AG04450 (cell line): ENCODE data around the gene HLTF. TPM values are rescaled to one million over a fixed set of nuclear protein-coding genes. Genes with fewer than 3 reads are reported as not detected.

Source experiments
- CTCF ChIA-PET: fragments of 300-600, 350-600 bp; formaldehyde crosslinking; extraction: SDS; loops from one replicate; lab custom pipeline; 2022; ENCODE audit warnings: antibody characterized with exemption, inconsistent platforms; lab: Charles Lee
- POLR2A ChIA-PET: fragments of 350-600 bp; formaldehyde crosslinking; extraction: SDS; loops from one replicate; lab custom pipeline; 2021; ENCODE audit warnings: antibody characterized with exemption, inconsistent platforms; lab: Yijun Ruan, JAX
- DNase-seq: peaks from one replicate; pipeline ENCODE4 v3.0.0-alpha.2; 2011; ENCODE audit warnings: low read depth, low spot score
- H3K27ac ChIP-seq: one replicate; pipeline ENCODE4 v1.5.1; 2012; ENCODE audit warnings: low read depth, low read length, control low read depth
- H3K27me3 ChIP-seq: one replicate; pipeline ENCODE4 v1.6.0; 2012; ENCODE audit warnings: low read length; ENCODE audit not compliant: control insufficient read depth, insufficient read depth
- H3K4me3 ChIP-seq: 2 replicates; pipeline ENCODE4 v1.5.1; 2011; ENCODE audit warnings: mild to moderate bottlenecking, low read depth, low read length, control low read depth
- H3K9me3 ChIP-seq: 2 replicates; pipeline ENCODE4 v1.5.1; 2012; ENCODE audit warnings: low read length; ENCODE audit not compliant: control insufficient read depth, insufficient read depth
- CTCF ChIP-seq: IDR thresholded peaks from 2 replicates; pipeline ENCODE4 v1.5.1; 2011; ENCODE audit warnings: low read depth, low read length, control low read depth, inconsistent platforms
- polyA plus RNA-seq: library from polyadenylated mRNA; depleted of rRNA; stranded (reverse); fragments of >200 nt; gene quantifications from 2 replicates; pipeline ENCODE4 v1.2.3, GENCODE V29; 2011

The HLTF gene
- polyA plus RNA-seq, 1 experiment, result 30.5 TPM

- H3K4me3 ChIP-seq, result no peak overlapping the region
- H3K27me3 ChIP-seq, result no peaks in the 10 kb centered on the region
- no peak for DNase-seq
- TF ChIP-seq CTCF, result no peak
- no peak overlapping the region for H3K27ac ChIP-seq
- peaks cover 7% of the 10 kb centered on the region; the same call in 1 of the 2 replicates for H3K9me3 ChIP-seq
- ChIA-PET CTCF (interaction anchor here (0.8 kb wide), 1 partner anchor 718 kb away, joined by 3 read pairs; no protein-coding TSS in a partner anchor), POLR2A (no interaction called here)
Measured at GRCh38 chr3:149090461-149090860, 4.1 kb upstream of the HLTF start.

- H3K27ac ChIP-seq, result no peak overlapping the region
- no peaks in the 10 kb centered on the region for H3K27me3 ChIP-seq
- H3K4me3 ChIP-seq, result no peak overlapping the region
- DNase-seq, result no peak
- POLR2A ChIA-PET, result no interaction called here
- peaks cover 7% of the 10 kb centered on the region; the same call in 1 of the 2 replicates for H3K9me3 ChIP-seq
- no peak for TF ChIP-seq CTCF
- CTCF ChIA-PET, result no interaction called here
Measured at GRCh38 chr3:149089395-149089794, 3.1 kb upstream of the HLTF start.

GRCh38 chr3:149087208-149087607 lies 875 bp upstream of the HLTF start:
- H3K27ac ChIP-seq, result no peak overlapping the region
- H3K9me3 ChIP-seq, result peaks cover 7% of the 10 kb centered on the region; the same call in 1 of the 2 replicates
- no peaks in the 10 kb centered on the region for H3K27me3 ChIP-seq
- DNase-seq, result no peak
- H3K4me3 ChIP-seq, result no peak overlapping the region
- CTCF ChIA-PET, result interaction anchor here (2.1 kb wide), 1 partner anchor 34 kb away, joined by 4 read pairs; no protein-coding TSS in a partner anchor
- POLR2A ChIA-PET, result interaction anchor here (0.6 kb wide), 1 partner anchor 146 kb away, joined by 4 read pairs; no protein-coding TSS in a partner anchor
- TF ChIP-seq CTCF, result no peak

- Histone ChIP-seq H3K9me3 (peaks cover 7% of the 10 kb centered on the region; the same call in 1 of the 2 replicates), H3K27ac (peak overlapping the region; percentile 65), H3K4me3 (peak overlapping the region; percentile 92), H3K27me3 (no peaks in the 10 kb centered on the region)
- no peak for DNase-seq
- POLR2A ChIA-PET, result no interaction called here
- no peak for TF ChIP-seq CTCF
- CTCF ChIA-PET, result no interaction called here
Measured at GRCh38 chr3:149085828-149086231, 503 bp downstream of the HLTF start.

- CTCF ChIA-PET, result no interaction called here
- no peak for TF ChIP-seq CTCF
- Histone ChIP-seq H3K9me3 (peaks cover 3% of the 10 kb centered on the region; the same call in 1 of the 2 replicates), H3K4me3 (no peak overlapping the region), H3K27ac (no peak overlapping the region), H3K27me3 (no peaks in the 10 kb centered on the region)
- POLR2A ChIA-PET, result no interaction called here
- DNase-seq, result no peak
Measured at GRCh38 chr3:149081772-149082171, 4.6 kb downstream of the HLTF start.
